ENCODE results near the gene IGLL5.

DNA sequence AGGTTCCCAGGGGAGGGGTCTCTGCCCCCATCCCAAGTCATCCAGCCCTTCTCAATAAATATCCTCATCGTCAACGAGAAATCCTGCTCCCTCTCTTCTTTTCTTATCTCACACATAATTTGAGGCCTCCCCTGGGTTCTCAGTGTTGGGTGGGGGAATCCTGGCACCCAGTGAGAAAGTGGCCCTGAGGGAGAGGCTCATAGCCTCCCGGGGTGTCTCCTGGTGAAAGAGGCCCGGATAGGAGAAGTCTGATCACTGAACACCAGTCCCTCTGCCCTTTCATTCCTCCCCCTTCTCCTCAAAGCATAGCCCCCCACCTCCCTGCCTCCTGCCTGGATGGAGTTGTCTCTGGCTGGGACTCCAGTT lies 35.3 kb downstream of the IGLL5 start:
- TF ChIP-seq, protein P1, sequence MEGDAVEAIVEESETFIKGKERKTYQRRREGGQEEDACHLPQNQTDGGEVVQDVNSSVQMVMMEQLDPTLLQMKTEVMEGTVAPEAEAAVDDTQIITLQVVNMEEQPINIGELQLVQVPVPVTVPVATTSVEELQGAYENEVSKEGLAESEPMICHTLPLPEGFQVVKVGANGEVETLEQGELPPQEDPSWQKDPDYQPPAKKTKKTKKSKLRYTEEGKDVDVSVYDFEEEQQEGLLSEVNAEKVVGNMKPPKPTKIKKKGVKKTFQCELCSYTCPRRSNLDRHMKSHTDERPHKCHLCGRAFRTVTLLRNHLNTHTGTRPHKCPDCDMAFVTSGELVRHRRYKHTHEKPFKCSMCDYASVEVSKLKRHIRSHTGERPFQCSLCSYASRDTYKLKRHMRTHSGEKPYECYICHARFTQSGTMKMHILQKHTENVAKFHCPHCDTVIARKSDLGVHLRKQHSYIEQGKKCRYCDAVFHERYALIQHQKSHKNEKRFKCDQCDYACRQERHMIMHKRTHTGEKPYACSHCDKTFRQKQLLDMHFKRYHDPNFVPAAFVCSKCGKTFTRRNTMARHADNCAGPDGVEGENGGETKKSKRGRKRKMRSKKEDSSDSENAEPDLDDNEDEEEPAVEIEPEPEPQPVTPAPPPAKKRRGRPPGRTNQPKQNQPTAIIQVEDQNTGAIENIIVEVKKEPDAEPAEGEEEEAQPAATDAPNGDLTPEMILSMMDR (IDR thresholded peaks at IDR 0.05), result no peak
- TF ChIP-seq POLR2A (IDR thresholded peaks at IDR 0.05), result no peak

All from heart left ventricle (tissue), 13 donors.